ENCODE data around the gene PLEKHA5.

Gene PLEKHA5

DNA sequence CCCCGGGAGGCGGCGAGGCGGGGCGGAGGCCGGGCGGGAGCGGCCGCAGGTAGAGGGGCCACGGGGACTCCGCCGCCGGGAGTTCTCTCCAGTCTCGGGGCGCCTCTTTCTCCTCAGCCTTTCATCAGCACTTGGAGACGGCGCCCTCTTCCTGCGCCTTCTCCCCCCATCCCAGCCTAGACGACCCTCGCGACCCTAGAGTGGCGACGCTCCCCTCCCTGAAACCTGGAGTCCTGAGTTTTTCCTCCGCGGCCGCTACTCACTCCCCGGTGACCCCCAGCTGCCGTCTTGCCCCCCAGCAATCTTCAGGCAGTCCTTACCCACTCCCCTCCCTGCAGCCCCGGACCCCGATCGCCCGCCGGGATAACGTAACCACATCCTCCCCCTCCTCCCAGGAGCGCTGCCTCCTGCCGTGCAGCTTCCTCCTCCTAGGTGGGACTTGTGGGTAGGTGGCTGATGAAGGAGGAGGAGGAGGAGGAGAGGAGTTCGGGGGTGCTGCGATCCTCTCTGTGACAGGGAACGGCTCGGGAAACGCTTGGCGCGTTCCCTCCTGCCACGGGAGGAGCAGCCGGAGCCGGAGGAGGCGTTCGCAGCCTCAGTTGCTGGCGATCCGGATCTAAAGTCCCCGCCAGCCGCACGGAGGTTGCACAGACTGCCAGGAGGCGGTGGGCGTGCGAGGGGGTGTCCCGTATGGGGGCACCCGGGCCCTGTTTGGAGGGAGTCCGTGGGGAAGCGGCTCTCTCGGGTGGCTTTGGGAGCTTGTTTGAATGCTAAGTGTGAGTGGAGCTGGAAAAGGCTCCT lies 891 bp downstream of the PLEKHA5 start:
- peak; percentile 57 for DNase-seq (ENCODE audit: low spot score)

DNA sequence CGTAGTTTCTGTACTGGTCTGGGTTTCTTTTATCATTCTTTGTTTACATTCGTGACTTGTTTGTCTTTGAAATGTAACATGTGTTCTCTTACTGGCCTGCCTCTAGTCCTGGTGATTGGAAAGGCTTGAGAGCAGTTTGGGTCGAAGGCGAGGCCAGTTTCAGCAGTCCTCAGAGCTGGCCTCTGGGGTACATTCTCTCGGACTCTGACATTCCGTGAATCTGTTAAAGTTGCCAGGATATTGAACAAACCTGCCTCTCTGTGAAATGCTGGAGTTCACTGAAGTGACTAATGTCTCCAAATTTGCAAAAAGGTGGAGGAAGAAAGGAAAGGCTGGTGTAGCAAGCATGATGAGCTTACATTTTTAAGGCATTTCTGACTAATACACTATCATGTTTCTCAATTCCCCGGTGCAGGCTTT lies 1.5 kb downstream of the PLEKHA5 start:
- peak; percentile 66 for DNase-seq (ENCODE audit: low spot score)

DNA sequence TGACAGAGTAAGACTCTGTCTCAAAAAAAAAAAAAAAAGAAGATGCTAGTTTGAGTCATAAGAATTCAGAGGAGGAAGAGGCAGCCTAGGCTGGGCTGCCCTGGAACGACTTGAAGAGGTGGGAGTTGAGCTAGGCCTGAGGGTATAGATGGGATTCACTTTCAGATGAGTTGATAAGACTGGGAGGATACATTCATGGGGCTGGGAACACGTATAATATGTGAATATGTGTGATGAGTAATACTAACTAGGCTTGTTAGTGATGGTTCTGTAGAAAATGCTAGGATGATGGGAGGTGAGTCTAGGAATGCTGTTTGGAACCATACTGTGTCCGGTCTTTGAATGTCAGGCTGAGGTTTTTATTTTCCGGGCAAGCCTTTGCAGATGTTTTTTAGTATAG lies 9.0 kb downstream of the PLEKHA5 start:
- no peak for DNase-seq (ENCODE audit: low spot score)

DNA sequence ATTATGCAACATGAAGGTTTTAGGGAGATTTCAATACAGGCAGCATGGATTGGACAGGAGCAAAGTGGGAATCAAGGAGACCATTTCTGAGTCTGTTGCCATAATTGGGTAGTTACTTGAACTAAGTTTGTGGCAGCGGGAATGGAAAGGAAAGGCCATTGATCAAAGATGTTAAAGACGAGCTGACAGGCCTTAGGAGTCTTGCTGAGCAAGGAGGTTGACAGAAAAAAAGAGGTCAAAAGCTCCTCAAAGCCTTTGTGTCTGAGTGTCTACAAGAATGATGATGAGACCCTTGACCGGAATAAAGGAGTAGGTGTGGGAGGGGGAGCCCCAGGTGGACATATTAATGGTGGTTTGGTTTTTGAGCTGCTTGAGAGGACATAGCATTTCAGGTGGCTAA lies 9.4 kb downstream of the PLEKHA5 start:
- no peak for DNase-seq (ENCODE audit: low spot score)

DNA sequence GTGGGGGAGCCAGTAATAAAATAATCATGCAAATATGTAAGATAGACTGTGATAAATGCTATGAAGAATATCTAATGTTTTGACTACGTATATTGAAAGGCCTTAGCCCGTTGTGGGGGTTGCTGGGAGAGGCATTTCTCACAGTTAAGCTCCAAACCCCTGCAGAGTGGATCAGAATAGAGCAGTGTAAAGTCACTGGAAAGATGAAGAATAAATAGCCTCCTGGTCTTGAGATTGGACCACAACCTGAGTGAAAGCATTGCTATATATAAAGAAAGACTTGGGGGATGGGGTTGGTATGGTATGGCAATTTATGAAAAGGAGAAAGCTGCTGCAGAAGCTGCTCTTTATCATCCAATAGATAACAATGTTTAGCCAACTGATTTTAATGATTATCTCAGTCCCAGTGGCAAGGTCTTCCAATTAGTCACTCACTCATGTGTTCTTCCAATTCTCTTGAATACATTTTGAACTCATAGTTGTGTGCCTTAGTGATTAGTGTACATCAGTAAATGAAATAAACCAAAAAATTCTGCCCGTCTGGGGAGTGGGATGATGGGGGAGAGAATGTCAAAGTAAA lies 10.2 kb downstream of the PLEKHA5 start:
- DNase-seq (ENCODE audit: low spot score), result no peak

DNA sequence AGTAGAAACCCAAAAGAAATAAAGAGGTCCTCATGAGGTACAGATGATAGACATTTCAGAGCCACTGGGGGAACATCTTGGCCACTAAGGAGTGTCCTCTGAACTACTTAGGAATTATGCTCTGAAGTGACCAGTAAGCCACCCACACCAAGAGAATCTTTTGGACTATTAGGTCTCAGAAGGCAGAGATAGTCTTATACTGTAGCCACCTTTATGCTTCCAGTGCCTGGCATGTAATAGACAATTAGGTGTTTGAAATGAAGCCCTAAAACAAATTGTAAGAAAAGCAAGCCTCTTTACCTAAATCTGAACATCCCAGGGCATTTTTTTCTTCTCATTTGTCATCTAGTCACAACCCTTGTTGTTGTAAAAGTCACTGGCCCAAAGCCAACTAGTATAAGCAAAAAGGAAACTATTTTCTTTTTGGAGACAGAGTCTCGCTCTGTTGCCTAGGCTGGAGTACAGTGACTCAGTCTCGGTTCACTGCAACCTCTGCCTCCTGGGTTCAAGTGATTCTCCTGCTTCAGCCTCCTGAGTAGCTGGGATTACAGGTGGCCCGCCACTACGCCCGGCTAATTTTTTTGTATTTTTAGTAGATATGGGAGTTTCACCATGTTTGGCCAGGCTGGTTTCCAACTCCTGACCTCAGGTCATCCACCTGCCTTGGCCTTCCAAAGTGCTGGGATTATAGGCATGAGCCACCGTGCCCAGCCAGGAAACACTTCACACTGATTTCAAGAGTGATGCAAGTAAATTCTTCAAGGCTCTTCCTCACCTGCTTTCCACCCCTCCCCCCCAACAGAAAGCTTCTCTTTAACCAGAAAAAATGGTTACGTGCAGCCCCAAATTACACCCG lies 11.1 kb downstream of the PLEKHA5 start:
- no peak for DNase-seq (ENCODE audit: low spot score)

DNA sequence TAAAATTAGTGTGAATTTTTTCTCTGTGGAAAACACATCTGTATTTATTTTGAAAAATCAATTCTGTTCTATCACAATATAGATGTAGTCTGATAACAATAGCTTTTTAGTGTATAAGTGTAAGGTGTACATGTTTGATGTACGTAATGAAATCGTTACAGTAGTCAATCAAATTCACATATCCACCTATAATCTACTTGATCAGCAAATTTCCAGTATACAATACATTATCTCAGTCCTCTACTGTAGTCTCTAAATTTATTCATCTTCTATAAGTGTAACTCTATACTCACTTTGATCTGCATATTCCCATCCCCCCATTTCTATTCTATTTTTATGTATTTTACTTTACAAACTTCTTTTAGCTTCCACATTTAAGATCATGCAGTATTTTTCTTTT lies 13.0 kb downstream of the PLEKHA5 start:
- no peak for DNase-seq (ENCODE audit: low spot score)

DNA sequence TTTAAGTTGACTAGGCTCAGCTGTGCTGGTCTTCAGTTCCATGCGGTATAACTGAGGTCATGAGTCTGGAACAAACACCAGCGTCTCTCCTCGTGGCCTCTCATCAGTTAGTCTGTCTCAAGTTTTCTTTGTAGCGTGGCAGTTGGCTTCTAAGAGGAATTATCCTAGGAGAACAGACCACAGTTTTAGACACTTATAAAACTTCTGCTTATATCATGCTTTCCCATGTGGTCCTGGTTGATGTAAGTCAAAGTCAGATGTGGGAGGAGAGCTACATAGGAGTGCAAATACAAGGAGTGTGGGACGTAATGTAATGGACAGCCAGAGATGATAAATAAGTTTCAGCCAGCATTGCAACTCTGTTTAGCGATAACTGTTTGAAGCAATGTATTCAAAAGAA lies 14.8 kb downstream of the PLEKHA5 start:
- no peak for DNase-seq (ENCODE audit: low spot score)

DNA sequence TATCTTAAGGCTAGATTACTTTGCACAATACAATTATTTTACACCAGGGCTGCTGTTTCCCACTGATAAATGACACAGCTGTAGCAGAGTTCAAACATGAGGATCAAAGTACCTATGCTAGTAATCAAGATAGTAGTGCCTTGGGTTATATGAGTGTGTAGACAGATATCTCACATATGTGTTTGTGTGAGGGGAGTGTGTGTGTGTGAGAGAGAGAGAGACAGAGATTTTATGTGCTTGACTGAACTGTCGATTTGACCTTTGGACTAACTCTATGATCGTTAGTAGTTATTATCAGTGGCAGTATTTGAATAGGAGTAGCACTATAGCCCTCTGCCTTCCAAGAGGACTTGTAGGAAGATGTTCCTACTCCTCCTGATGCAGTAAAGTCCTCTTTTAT lies 15.5 kb downstream of the PLEKHA5 start:
- DNase-seq (ENCODE audit: low spot score), result no peak

DNA sequence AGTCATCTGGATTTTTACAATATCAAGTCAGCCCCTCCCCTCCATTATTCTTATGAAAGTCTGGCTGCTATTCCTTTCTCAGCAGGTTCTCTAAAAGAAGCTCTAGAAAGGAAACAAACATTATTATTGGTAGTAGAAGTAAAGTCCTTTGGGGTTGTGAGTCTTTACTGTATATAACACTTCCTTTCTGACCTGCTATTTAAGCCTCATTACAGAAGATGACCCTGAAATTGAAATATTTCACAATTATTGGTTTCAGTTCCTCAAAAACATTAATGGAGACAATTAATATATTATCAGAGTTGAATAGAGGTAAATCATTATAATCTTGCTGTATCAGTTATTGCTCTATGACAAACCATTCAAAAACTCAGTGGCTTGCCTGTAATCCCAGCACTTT lies 19.3 kb downstream of the PLEKHA5 start:
- DNase-seq (ENCODE audit: low spot score), result no peak

DNA sequence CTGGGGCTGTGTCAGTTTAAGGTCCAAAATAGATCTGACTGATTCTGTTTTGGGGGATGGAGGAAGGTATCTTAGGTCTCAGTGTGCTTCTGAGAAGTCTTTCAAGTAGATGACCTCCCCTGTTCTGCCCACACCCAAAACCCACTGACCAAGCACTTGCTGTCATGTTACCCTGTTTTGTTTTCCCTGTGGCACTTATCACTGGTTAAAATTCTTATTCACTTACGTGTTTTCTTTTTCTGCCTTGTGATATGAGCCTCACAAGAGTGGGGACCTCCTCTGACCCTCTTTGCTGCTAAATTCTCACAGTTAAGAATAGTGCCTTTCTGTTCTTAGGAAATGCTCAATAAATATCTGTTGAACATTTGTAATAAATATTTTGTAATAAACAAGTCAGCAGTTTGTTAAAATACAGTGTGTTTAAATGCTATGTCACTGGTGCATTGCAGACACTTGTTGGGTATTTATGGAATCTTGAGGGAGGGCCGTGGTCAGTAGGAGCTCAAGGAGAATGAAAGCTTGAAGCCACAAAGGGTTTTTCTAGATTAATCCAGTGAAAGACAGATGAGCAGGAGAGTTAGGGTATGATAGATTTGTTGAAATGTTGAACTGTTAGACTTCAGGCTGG lies 20.9 kb downstream of the PLEKHA5 start:
- DNase-seq (ENCODE audit: low spot score), result no peak

DNA sequence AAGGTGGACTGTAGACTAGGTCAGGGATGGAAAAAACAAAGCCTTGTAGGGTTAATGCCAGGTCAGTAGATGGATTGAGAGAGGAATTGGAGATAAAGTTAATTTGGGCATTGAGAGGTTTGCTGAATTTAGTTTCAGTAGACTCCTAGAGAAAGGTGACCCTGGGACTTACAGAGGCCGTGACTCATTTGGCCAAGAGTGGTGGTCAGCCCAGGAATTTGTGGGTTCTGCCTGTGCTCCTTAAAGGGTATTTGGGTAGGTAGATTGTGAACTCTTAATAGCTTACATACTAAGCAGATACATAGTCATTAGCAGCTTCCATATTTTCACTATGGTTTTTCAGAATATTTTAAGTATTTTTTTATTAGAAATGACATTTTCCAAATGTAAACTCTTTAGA lies 21.8 kb downstream of the PLEKHA5 start:
- no peak for DNase-seq (ENCODE audit: low spot score)

DNA sequence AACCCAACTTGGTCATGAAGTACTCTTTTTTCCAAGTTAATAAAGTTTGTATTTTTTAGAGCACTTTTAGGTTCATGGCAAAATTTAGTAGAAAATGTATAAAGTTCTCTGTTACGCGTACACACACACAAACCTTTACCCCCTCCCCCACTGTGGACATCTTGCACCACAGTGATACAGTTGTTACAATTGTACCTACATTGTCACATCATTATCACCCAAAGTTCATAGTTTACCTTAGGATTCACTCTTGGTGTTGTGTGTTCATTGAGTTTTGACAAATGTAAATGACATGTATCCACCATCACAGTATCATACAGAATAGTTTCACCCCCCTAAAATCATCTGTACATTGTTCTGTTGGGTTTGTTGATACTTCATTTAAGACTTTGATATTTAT lies 23.9 kb downstream of the PLEKHA5 start:
- DNase-seq (ENCODE audit: low spot score), result no peak

DNA sequence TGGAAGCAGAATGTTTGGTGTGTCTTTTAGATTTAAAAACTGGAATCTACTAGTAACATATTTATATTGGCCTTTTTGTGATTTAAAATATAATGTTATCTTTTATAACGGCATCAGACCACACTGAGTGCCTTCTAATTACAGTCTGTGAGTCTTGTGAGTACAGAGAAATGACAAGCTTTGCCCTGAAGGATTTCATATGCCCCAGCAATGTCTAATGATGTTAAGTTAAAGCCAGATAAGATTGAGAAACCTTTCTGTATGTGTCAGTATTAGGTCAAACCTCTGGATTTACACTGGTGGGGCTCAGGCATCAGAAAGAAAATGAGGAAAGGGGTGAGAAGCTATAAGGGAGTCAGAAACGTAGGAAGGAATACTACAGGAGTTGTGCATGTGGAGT lies 25.2 kb downstream of the PLEKHA5 start:
- no peak for DNase-seq (ENCODE audit: low spot score)

DNA sequence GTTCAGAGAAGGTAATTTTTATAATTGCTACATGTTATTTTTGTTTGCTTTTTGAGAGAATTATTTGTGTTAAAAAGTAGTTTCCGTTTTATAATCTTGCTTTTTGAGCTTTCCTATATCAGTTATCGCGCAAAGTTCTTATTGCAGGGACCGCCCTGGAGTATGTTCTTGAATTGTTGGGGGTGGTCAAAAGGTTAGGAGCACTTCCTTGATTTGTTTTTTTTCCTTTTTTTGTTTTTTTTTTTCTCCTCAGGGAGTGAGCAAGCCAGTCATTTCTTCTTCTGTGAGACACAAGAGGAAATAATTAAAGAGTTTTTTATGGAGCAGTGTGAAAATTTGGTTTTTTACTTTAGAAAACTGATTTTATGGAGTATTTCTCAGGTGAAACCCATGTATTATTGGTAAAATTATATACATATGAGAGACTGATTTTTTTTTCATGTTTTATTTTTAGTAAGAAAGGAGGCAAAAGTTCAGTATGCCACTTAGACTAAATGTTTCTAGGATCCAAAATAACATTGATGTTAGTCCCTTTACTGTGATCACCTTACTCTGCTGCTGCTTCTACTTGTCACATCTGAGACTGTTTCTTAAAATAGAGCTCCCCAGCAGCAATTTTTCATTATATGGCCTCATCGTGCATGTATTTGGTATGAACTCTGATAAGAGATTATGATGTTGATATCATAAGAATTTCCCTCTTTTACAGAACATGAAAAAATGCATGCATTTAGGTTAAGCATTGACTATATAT lies 26.6 kb downstream of the PLEKHA5 start:
- no peak for DNase-seq (ENCODE audit: low spot score)

DNA sequence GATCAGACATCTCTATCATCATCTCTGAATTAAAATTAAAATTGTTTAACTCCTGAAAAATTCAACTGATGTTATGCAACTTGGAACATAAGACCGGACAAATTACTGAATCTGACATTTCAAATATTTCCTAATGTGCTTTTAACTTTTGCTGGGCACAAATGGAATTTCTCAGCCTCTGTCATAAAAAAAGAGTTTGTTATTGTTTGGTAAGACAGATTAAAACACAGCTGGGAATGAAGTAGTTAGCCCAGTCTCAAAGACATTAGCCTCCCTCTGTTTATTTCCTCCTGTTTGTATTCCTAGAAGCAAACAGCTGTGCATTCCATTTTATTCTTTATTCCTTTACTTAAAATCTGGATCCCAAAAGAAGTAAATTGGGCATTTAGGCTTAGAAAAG lies 29.4 kb downstream of the PLEKHA5 start:
- no peak for DNase-seq (ENCODE audit: low spot score)

DNA sequence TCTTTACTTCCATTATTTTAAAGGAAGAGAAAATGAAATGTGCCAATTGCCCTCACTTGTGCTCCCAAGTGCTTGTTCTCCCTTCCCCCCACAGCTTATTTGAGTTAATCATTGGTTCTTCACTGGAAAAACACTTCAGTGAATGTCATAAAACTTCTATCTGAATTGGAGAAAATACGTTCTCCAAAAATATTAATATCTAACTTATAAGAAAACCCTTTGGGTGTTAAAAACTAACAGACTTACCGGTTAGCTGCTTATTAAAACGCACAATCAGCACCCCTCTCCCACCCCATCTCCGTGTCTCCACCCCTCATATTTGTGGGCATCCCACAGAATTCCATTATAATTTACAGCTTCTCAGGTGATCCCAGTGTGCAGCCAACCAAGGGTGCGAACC lies 31.7 kb downstream of the PLEKHA5 start:
- DNase-seq (ENCODE audit: low spot score), result no peak

DNA sequence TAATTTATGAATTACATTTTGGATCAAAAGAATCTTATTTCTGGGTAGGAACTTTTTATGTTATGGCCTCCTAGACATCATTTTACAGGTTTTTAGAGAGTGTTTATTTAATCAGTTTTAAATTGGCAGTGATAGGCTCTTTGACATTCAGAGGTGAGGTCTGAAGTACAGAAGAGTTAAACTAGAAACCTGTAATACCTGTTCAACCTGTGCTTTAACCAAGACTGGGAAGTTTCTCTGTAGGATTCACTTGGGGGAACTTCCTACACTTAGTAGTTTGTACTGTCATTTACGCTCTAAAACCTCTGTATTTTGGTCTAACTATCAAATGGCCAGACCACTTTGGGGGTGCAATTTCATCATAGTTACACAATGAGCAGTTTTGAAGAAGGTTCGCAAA lies 35.9 kb downstream of the PLEKHA5 start:
- DNase-seq (ENCODE audit: low spot score), result no peak

DNA sequence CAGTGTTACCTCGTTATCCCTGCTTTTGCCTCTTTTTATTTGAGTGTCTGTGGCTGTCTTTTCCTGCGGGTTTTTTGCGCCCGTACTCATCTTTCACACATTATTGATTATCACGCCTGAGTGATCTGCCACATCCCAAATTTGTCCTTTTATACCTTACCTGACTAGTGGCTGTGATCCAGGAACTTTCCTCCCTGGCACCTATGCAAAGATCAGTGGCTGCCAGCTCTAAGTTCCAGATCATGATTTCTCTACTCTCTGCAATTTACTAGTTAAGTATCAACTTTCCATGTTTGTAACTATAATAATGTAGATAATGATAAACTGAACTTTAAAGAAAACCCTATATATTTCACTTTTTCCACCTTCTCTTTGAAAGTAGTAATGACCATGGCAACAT lies 36.9 kb downstream of the PLEKHA5 start:
- DNase-seq (ENCODE audit: low spot score), result no peak

DNA sequence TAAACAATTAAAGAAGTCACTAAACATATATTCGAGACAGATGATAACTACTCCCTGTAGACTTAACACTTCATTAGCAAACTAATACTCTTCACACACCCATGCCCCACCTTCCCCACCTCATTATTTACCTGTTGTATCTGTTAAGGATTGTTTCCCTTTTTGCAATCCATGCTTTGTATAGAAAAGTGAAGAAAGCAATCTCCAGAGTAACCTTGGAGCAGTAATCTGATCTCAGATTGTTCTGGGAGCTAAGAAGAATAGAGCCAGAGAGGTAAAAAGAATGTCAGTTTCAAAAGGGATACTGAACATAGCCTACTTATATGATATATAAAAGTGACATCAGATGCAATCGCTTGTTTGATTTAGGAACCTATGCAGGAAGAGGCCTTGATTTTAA lies 37.4 kb downstream of the PLEKHA5 start:
- no peak for DNase-seq (ENCODE audit: low spot score)

DNA sequence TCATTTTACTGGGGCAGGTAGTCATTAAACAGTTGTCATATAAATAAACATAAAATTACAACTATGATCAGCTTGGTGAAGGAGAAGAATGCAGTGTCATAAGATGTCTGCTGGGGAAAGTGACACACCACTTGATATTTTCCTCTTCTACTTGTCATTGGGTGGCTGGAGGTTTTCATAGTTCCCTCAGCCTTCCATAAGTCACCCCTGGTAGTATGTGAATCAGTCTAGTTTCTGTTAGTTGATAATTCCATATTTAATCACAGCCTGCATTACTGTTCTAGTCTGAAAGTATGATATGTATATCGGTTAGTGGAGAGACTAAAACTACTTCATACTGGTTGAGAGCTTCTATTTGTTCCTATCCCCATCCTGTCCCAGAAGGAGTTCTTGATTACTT lies 38.2 kb downstream of the PLEKHA5 start:
- no peak for DNase-seq (ENCODE audit: low spot score)

DNA sequence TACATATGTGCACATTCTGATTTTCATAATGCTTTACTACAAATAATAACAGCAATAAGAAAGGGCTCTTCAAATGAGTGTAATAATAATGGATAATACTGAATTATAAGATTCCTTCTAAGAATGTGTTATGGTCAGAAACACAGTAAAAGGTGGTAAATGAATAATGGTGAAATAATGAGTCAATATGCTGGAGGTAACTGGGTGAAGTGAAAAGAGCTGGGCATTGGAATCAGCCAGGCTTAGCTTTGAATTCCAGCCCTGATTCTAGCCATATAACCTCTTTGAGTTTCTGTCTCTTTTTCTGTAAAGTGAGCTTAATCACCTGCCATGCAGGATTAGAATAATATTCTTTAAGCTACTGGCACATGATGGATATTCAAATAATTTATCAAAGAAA lies 39.1 kb downstream of the PLEKHA5 start:
- DNase-seq (ENCODE audit: low spot score), result no peak

All from SW480 (cell line).